IMR-90 (cell line): Measurements from ENCODE around the gene MMEL1. TPM values are rescaled to one million over a fixed set of nuclear protein-coding genes. Genes with fewer than 3 reads are reported as not detected.

Source experiments
- ATAC-seq: fragments of 200-7000 bp; cut with Tn5 transposase; 2 replicates; pipeline ENCODE4 v1.9.1; 2020; ENCODE audit warnings: low read depth, mild to moderate bottlenecking, moderate library complexity
- BruUV-seq: library from RNA; stranded (reverse); fragments of 400-500 nt; replicated peaks from 2 replicates; lab custom pipeline; 2021; lab: Mats Ljungman, UMichigan
- CTCF ChIA-PET: fragments of 300-600 bp; formaldehyde crosslinking; extraction: SDS; loops from one replicate; lab custom pipeline; 2021; ENCODE audit warnings: antibody characterized with exemption; lab: Yijun Ruan, JAX
- POLR2A ChIA-PET: fragments of 300-600 bp; sonication (Branson Sonifier 250); formaldehyde crosslinking; loops from one replicate; lab custom pipeline; 2022; ENCODE audit warnings: antibody characterized with exemption; ENCODE audit not compliant: unreplicated experiment; lab: Charles Lee
- DNase-seq: peaks from one replicate; pipeline ENCODE4 v3.0.0; 2013
- H2AFZ ChIP-seq: replicated peaks from 2 replicates; pipeline ENCODE3; 2013; ENCODE audit warnings: low read length, mild to moderate bottlenecking; ENCODE audit not compliant: poor library complexity
- H2AK5ac ChIP-seq: 2 replicates; pipeline ENCODE4 v1.6.1; 2013; ENCODE audit warnings: low read depth, low read length, inconsistent platforms
- H2AK9ac ChIP-seq: replicated peaks from 2 replicates; pipeline ENCODE3; 2013; ENCODE audit warnings: mild to moderate bottlenecking, low read depth, low read length, moderate library complexity; ENCODE audit not compliant: poor library complexity
- H2BK120ac ChIP-seq: 2 replicates; pipeline ENCODE4 v1.6.1; 2013; ENCODE audit warnings: low read depth, low read length, inconsistent platforms
- H2BK15ac ChIP-seq: 3 replicates; pipeline ENCODE4 v1.6.1; 2013; ENCODE audit warnings: low read depth, low read length, inconsistent platforms
- H2BK20ac ChIP-seq: 2 replicates; pipeline ENCODE4 v1.6.1; 2013; ENCODE audit warnings: low read depth, mild to moderate bottlenecking, inconsistent platforms, low read length, moderate library complexity
- H2BK5ac ChIP-seq: 2 replicates; pipeline ENCODE4 v1.6.1; 2013; ENCODE audit warnings: mild to moderate bottlenecking, low read depth, low read length, inconsistent platforms; ENCODE audit not compliant: poor library complexity, severe bottlenecking
- H3K14ac ChIP-seq: replicated peaks from 2 replicates; pipeline ENCODE4 v1.6.1; 2013; ENCODE audit warnings: low read depth, low read length, inconsistent platforms
- H3K18ac ChIP-seq: 2 replicates; pipeline ENCODE4 v1.6.1; 2013; ENCODE audit warnings: low read depth, low read length, control low read depth
- H3K23ac ChIP-seq: 2 replicates; pipeline ENCODE4 v1.6.1; 2013; ENCODE audit warnings: low read depth, low read length, inconsistent platforms
- H3K27ac ChIP-seq: 2 replicates; pipeline ENCODE4 v1.5.1; 2013; ENCODE audit warnings: mild to moderate bottlenecking, control low read depth, low read length; ENCODE audit not compliant: insufficient read depth
- H3K27me3 ChIP-seq: 2 replicates; pipeline ENCODE4 v1.6.1; 2013; ENCODE audit warnings: low read length; ENCODE audit not compliant: control insufficient read depth, insufficient read depth
- H3K36me3 ChIP-seq: 2 replicates; pipeline ENCODE4 v1.6.1; 2013; ENCODE audit warnings: low read length, mixed read lengths; ENCODE audit not compliant: control insufficient read depth, insufficient read depth
- H3K4ac ChIP-seq: 2 replicates; pipeline ENCODE4 v1.6.1; 2013; ENCODE audit warnings: low read depth, low read length, inconsistent platforms
- H3K4me1 ChIP-seq: 2 replicates; pipeline ENCODE4 v1.6.1; 2013; ENCODE audit warnings: low read length, mixed read lengths; ENCODE audit not compliant: control insufficient read depth, insufficient read depth
- H3K4me2 ChIP-seq: 2 replicates; pipeline ENCODE4 v1.6.1; 2013; ENCODE audit warnings: low read depth, mild to moderate bottlenecking, control low read depth, low read length, moderate library complexity
- H3K4me3 ChIP-seq: 2 replicates; pipeline ENCODE4 v1.5.1; 2013; ENCODE audit warnings: low read depth, mild to moderate bottlenecking, control low read depth, low read length, moderate library complexity; ENCODE audit not compliant: insufficient read depth
- H3K56ac ChIP-seq: 2 replicates; pipeline ENCODE4 v1.6.1; 2013; ENCODE audit warnings: low read length, inconsistent platforms; ENCODE audit not compliant: insufficient read depth; ENCODE audit errors: extremely low read depth
- H3K79me1 ChIP-seq, 2 experiments: 2 replicates each; pipeline ENCODE4 v1.6.1; 2013; ENCODE audit warnings: low read length in 2 of 2, inconsistent platforms in 1 of 2, low read depth in 1 of 2
- H3K9ac ChIP-seq: 2 replicates; pipeline ENCODE4 v1.6.1; 2013; ENCODE audit warnings: low read depth, low read length, control low read depth
- H3K9me1 ChIP-seq: 2 replicates; pipeline ENCODE4 v1.6.1; 2013; ENCODE audit warnings: low read length, inconsistent platforms; ENCODE audit not compliant: insufficient read depth
- H3K9me3 ChIP-seq: 2 replicates; pipeline ENCODE4 v1.6.1; 2013; ENCODE audit warnings: low read length; ENCODE audit not compliant: control insufficient read depth, insufficient read depth
- H4K20me1 ChIP-seq: 2 replicates; pipeline ENCODE4 v1.6.1; 2013; ENCODE audit warnings: low read length, inconsistent platforms; ENCODE audit not compliant: insufficient read depth
- H4K5ac ChIP-seq: 2 replicates; pipeline ENCODE4 v1.6.1; 2013; ENCODE audit warnings: mild to moderate bottlenecking, low read depth, low read length, control low read depth
- H4K8ac ChIP-seq, 2 experiments: 2 replicates each; pipeline ENCODE4 v1.6.1; 2013; ENCODE audit warnings: low read depth in 2 of 2, low read length in 2 of 2, control low read depth in 1 of 2, inconsistent platforms in 1 of 2
- H4K91ac ChIP-seq: 2 replicates; pipeline ENCODE4 v1.6.1; 2013; ENCODE audit warnings: low read depth, low read length, inconsistent platforms; ENCODE audit not compliant: insufficient read depth
- BHLHE40 ChIP-seq: fragments of 150-350 bp; IDR thresholded peaks from 2 replicates; pipeline ENCODE4 v1.6.1; 2016; ENCODE audit warnings: mild to moderate bottlenecking, low read depth, low read length
- CEBPB ChIP-seq: IDR thresholded peaks from 2 replicates; pipeline ENCODE4 v1.6.1; 2012; ENCODE audit warnings: low read depth, low read length, improper control_type of control experiment
- CHD1 ChIP-seq: IDR thresholded peaks from 2 replicates; pipeline ENCODE4 v1.6.1; 2012; ENCODE audit warnings: low read depth, low read length, improper control_type of control experiment
- CTCF ChIP-seq: conservative IDR thresholded peaks from 2 replicates; pipeline ENCODE4 v1.5.1; 2012; ENCODE audit warnings: mild to moderate bottlenecking, low read depth, low read length, improper control_type of control experiment
- FOS ChIP-seq: fragments of 150-350 bp; IDR thresholded peaks from 2 replicates; pipeline ENCODE4 v1.6.1; 2016; ENCODE audit warnings: low read depth, low read length
- MAFK ChIP-seq: IDR thresholded peaks from 2 replicates; pipeline ENCODE4 v1.6.1; 2012; ENCODE audit warnings: low read depth, low read length, improper control_type of control experiment
- MAZ ChIP-seq: IDR thresholded peaks from 2 replicates; pipeline ENCODE4 v1.6.1; 2012; ENCODE audit warnings: low read depth, mild to moderate bottlenecking, low read length, improper control_type of control experiment, moderate library complexity, borderline replicate concordance
- MXI1 ChIP-seq: IDR thresholded peaks from 2 replicates; pipeline ENCODE4 v1.6.1; 2012; ENCODE audit warnings: low read depth, mild to moderate bottlenecking, low read length, moderate library complexity, borderline replicate concordance
- NFE2L2 ChIP-seq: fragments of 150-350 bp; IDR thresholded peaks from 2 replicates; pipeline ENCODE4 v1.6.1; 2016; ENCODE audit warnings: low read depth, mild to moderate bottlenecking, low read length
- POLR2A ChIP-seq: IDR thresholded peaks from 2 replicates; pipeline ENCODE4 v1.6.1; 2012; ENCODE audit warnings: mild to moderate bottlenecking, low read depth, low read length
- RAD21 ChIP-seq: IDR thresholded peaks from 2 replicates; pipeline ENCODE4 v1.6.1; 2012; ENCODE audit warnings: low read length, improper control_type of control experiment
- RCOR1 ChIP-seq: IDR thresholded peaks from 2 replicates; pipeline ENCODE4 v1.6.1; 2012; ENCODE audit warnings: mild to moderate bottlenecking, low read length, improper control_type of control experiment; ENCODE audit not compliant: insufficient replicate concordance
- RFX5 ChIP-seq: IDR thresholded peaks from 2 replicates; pipeline ENCODE4 v1.8.0; 2012; ENCODE audit warnings: low read depth, mild to moderate bottlenecking, low read length, moderate library complexity
- SMC3 ChIP-seq: fragments of 150-350 bp; IDR thresholded peaks from 2 replicates; pipeline ENCODE4 v1.6.1; 2016; ENCODE audit warnings: low read depth, mild to moderate bottlenecking, antibody characterized with exemption, low read length, moderate library complexity
- WGBS, 2 experiments: methylation state at CpG; one replicate each; pipeline versions ENCODE4 v1.1.5 to v1.1.7; 2013; ENCODE audit warnings: missing lambda C conversion rate in 2 of 2; ENCODE audit not compliant: insufficient read length in 1 of 2; ENCODE audit errors: extremely low coverage in 2 of 2; 5-methylcytosine and 5-hydroxymethylcytosine counted together
- dilution Hi-C: fragments of 300-500 bp; cut with HindIII; formaldehyde crosslinking; loops from one replicate; pipeline ENCODE4 v1.14.3; 2018; ENCODE audit warnings: low sequenced_read_pairs; ENCODE audit not compliant: unreplicated experiment
- in situ Hi-C: fragments of 300-500 bp; cut with MboI; formaldehyde crosslinking; loops from 3 replicates; pipeline ENCODE4 v1.14.3; 2019; ENCODE audit warnings: low sequenced_read_pairs, inconsistent platforms, mixed read lengths
- intact Hi-C: fragments of 100-400 bp; cut with micrococcal nuclease; formaldehyde crosslinking; loops from 2 replicates; pipeline ENCODE4 v1.10.0; 2022
- polyA plus RNA-seq, 3 experiments: library from polyadenylated mRNA; depleted of rRNA; stranded (reverse); fragments of >200 nt; gene quantifications; 2 replicates each; pipeline ENCODE4 v1.2.3, GENCODE V29; 2012; ENCODE audit warnings: low replicate concordance in 1 of 3
- total RNA-seq: library from RNA; depleted of rRNA; stranded (reverse); fragments of >200 nt; gene quantifications from 2 replicates; pipeline ENCODE4 v1.2.3, GENCODE V29; 2012
- TF ChIP-seq, protein P1 (sequence below): fragments of 150-350 bp; IDR thresholded peaks from 2 replicates; pipeline ENCODE4 v1.6.1; 2016; ENCODE audit warnings: low read depth, mild to moderate bottlenecking, low read length, moderate library complexity, borderline replicate concordance
- TF ChIP-seq, protein P2 (sequence below): fragments of 150-350 bp; IDR thresholded peaks from 2 replicates; pipeline ENCODE4 v1.6.1; 2017; ENCODE audit warnings: mild to moderate bottlenecking, antibody characterized with exemption, low read length, low read depth

MMEL1 gene
- total and polyA plus RNA-seq, 2 of the 4 experiments (the other 2 are of a cell fraction) = under 0.01 to 0.12 TPM

- Histone ChIP-seq H2AFZ (no peak overlapping the region), H2BK15ac (no peak overlapping the region), H4K91ac (no peak overlapping the region), H3K9me1 (no peaks in the 10 kb centered on the region), H3K79me1 (peaks cover 0 to 4% of the 10 kb centered on the region in 2 experiments; a peak in 1 of 4 replicates), H2AK9ac (no peak overlapping the region), H3K14ac (no peak overlapping the region), H3K27ac (no peak overlapping the region), H2AK5ac (no peak overlapping the region), H3K4me3 (no peak overlapping the region), H4K8ac (no peak overlapping the region), H4K20me1 (0 out of 2 replicates have a peak, but pooled peaks cover 3% of the 10 kb centered on the region), H3K9ac (no peak overlapping the region), H2BK20ac (no peak overlapping the region), H4K5ac (no peak overlapping the region), H3K4me2 (no peak overlapping the region), H3K36me3 (no peaks in the 10 kb centered on the region), H3K56ac (no peak overlapping the region), H3K23ac (no peak overlapping the region), H3K18ac (no peak overlapping the region), H3K27me3 (no peaks in the 10 kb centered on the region; the same call in 1 of the 2 replicates), H3K4ac (no peak overlapping the region), H2BK120ac (no peak overlapping the region), H3K9me3 (no peaks in the 10 kb centered on the region), H2BK5ac (no peak overlapping the region), H3K4me1 (peaks cover 6% of the 10 kb centered on the region)
- ChIA-PET POLR2A (no interaction called here), CTCF (no interaction called here)
- dilution Hi-C loops (no loop called here), in situ Hi-C loops (no loop called here), intact Hi-C loops (no loop called here)
- 89% methylated on average over 16 of the region's 26 CpGs; no CpG with 5 or more reads in 1 of the 2 experiments for WGBS, 2 experiments
- ATAC-seq (no peak), DNase-seq (no peak)
- no TSS peak for BruUV-seq
- TF ChIP-seq BHLHE40 (no peak), SMC3 (no peak), MAFK (no peak), MAZ (no peak), CHD1 (no peak), NFE2L2 (no peak), CEBPB (no peak), CTCF (no peak), RAD21 (no peak), RFX5 (no peak), POLR2A (no peak), RCOR1 (no peak), MXI1 (no peak), FOS (no peak)
- TF ChIP-seq, protein P1, sequence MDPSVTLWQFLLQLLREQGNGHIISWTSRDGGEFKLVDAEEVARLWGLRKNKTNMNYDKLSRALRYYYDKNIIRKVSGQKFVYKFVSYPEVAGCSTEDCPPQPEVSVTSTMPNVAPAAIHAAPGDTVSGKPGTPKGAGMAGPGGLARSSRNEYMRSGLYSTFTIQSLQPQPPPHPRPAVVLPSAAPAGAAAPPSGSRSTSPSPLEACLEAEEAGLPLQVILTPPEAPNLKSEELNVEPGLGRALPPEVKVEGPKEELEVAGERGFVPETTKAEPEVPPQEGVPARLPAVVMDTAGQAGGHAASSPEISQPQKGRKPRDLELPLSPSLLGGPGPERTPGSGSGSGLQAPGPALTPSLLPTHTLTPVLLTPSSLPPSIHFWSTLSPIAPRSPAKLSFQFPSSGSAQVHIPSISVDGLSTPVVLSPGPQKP = no peak
- TF ChIP-seq, protein P2, sequence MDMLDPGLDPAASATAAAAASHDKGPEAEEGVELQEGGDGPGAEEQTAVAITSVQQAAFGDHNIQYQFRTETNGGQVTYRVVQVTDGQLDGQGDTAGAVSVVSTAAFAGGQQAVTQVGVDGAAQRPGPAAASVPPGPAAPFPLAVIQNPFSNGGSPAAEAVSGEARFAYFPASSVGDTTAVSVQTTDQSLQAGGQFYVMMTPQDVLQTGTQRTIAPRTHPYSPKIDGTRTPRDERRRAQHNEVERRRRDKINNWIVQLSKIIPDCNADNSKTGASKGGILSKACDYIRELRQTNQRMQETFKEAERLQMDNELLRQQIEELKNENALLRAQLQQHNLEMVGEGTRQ = no peak
Measured at GRCh38 chr1:2552189-2552588, 80.6 kb downstream of the MMEL1 start.
